Stimulated activated CD8-positive, alpha-beta memory T cell treated with anti-CD3 and anti-CD28 coated beads, Interleukin-4, amount 100 ng/mL, for 48 hours (primary cell): ENCODE data around the gene SYNJ1.
"Not testable (repeated sequence)": the region's sequence is repeated elsewhere in the genome, so short reads cannot be mapped to it uniquely, and the experiment has no call there.

Source experiments
- DNase-seq: peaks from one replicate; pipeline ENCODE4 v3.0.0-alpha.2; 2020

Gene SYNJ1

DNA sequence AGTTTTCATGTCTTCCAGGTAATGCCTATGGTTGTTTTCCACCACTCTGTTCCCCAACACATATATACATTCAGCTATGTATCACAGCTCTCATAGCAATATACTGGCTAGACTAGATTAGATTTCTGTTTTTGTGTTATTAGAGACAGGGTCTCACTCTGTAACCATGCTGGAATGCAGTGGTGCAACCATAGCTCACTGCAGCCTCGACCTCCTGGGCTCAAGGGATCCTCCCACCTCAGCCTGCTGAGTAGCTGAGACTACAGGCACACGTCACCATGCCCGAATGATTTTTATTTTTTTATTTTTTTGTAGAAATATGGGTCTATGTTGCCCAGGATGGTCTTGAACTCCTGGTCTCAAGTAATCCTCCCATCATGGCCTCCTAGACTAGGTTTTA lies 37.7 kb downstream of the SYNJ1 start:
- no peak for DNase-seq

DNA sequence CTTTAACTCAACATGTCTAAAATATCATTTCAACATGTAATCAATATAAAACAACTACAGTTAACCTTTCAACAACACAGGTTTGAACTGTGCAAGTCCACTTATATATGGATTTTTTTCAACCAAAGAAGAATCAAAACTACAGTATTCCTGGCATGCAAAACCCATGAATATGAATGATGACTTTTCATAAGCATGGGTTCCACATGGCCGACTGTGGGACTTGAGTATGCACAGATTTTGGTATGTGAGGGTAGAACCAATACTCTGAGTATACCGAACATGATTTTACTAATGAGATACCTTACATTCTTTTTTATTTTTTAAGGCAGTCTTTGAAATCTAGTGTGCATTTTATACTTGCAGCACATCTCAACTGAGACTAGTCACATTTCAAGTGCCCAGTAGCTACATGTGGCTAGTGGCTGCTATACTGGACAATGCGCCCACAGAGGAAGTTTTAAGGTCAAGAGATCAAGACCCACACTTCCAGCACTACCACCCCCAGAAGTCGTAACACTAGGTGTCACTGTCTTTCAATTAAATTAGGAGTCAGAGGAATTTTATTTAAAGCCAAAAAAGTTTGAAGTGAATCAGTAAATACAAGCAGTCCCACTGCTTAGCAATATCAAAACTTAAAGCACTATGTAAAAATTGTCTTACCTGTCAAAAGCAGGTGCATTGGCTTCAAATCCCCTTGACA lies 40.0 kb downstream of the SYNJ1 start:
- DNase-seq = no peak

DNA sequence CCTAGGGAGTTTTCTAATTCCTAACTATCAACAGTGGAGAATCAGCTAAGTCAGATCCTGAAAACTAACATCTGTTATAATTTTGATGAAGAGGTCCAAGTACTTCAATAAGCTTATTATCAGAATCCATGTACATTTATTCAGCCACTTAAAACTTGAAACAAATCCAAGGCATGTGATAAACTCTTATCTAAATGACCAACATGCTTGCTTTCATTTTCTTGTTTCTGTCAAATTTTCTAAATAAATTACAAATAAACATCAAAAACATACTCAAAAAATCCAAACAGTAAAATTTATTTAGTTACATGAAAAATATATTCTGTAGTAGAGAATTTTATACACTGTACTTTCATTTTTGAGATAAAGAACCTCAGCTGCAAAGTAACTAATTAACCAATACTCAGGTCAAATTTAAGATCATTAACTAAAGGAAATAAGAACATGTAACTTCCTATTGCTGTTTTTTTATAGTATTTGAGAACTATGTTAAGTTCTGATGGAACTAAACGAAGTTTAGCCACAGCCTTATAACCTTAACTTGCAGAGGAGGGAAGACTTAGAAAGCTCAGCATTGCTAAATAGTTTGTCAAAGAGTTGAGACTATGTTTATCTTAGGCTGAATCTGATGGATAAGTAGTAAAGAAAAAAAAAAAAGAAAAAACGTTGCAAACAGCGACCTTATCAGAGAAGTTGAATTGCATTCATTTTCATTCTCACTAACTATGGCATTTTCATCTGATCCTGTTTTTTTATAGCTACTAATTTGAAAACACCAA lies 44.9 kb downstream of the SYNJ1 start:
- no peak for DNase-seq

DNA sequence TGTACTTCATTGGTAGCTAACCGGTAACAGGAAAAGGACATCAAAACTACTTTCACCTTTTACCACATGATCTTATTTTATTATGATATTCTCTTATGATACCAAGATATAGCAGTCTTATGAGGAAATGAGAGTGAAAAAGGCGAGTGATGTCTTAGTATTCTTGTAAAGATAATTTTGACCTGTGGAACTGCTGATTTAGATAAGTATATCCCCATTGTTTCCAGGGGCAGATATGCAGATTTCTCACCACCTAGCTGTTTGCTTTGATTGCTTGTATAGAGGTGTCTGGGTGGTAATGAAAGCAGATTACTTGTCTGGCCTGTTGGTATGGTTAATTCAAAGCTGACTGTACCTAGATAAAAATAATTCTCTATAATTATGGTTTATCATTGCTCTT lies 53.1 kb downstream of the SYNJ1 start:
- no peak for DNase-seq

DNA sequence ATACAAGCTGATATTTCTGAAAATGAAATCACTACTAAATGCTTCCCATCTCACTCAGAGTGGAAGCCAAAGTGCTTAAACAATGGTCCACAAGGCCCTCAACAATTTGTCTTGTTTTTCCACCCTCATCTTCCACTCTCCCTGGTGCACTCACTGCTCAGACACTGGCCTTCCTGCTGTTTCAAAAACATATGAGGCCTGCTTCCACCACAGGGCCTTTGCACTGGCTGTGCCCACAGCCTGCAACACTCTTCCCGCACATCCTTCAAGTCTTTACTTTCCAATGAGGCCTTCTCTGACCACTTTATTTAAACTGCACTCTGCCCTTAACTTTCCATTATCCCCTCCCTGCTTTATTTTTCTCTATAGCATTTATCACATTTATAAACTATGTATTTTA lies 53.8 kb downstream of the SYNJ1 start:
- no peak for DNase-seq

DNA sequence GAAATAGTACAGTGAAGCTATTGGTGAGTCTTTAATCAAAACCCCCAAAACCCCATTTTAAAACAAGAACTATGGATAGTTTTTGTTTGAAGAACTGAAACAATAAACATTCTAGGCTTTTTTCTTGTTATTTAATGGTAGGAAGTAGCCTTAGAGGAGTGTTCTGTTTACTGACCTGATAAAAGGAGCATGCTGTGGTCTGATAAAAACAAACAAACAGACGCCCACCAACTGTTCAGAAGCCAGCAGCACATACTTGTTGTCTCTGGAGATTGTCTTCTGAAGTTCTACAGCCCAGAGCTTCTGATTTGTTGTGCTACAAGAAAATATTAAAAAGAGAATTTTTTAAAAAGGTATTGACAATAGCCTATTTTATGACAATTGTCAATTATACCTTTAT lies 61.6 kb downstream of the SYNJ1 start:
- no peak for DNase-seq

DNA sequence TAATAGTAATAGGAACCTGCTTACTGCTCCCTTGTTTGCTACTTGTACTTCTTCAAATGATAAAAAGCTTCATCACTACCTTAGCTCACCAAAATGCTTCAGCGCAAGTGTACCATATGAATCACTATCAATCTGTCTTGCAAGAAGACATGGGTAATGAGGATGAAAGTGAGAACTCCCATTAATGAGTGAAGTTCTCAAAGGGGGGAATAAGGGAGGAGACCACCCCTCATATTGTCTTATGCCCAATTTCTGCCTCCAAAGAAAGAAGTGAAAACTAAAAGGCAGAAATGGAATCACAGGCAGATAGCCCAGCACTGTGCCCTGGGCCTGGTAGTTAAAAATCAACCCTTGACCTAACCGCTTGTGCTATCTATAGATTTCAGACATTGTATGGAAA lies 63.7 kb downstream of the SYNJ1 start:
- not testable (repeated sequence) for DNase-seq

DNA sequence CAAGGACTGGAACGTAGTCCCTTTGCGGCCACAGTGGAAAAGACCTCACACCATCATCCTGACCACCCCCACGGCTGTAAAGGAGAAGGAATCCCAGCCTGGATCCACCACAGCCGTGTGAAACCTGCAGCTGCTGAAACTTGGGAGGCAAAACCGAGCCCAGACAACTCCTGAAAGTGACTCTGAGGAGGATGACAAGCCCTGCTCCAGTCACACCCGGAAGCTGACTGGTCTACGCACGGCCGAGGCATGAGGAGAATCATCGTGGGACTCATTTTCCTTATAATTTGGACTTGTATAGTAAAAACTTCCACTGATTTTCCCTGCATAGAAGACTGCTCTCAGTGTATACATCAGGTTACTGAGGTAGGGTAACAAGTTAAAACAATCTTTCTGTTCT lies 65.8 kb downstream of the SYNJ1 start:
- DNase-seq = not testable (repeated sequence)

DNA sequence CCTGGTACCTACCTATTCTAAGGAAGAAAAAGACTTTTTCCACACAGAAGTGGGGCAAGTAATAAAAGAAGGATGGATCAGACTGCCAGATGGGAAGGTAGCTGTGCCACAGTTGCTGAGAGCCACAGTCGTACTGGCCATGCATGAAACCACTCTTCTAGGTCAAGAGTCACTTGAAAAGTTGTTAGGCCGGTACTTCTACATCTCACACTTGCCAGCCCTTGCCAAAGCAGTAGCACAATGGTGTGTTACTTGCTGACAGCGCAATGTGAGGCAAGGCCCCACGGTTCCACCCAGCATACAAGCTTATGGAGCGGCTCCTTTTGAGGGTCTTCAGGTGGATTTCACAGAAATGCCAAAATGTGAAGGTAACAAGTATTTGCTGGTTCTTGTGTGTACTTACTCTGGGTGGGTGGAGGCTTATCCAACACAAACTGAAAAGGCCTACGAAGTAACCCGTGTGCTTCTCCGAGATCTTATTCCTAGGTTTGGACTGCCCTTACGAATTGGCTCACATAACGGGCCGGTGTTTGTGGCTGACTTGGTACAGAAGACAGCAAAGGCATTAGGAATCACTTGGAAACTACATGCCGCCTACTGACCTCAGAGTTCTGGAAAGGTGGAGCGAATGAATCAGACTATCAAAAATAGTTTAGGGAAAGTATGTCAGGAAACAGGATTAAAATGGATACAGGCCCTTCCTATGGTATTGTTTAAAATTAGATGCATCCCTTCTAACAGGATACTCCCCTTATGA lies 66.6 kb downstream of the SYNJ1 start:
- not testable (repeated sequence) for DNase-seq

DNA sequence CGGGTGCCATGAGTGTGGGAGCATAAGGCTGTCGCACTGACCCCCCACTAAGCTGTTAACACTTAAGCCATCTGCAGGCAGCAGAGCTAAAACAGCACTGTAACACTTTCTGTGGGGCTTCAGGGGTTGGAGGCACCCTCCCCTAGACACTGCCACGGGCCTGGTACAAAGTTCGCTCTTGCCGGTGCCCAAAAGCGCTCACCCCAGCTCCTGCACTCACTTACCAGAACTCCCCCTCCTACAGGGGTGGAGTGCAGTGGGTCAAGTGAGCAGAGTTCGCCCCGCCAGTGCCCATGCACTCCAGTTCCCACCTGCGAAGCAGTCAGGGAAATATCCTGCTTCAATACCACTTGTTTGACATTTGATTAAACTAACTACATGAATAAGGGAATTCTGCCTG lies 69.3 kb downstream of the SYNJ1 start:
- DNase-seq = no peak

DNA sequence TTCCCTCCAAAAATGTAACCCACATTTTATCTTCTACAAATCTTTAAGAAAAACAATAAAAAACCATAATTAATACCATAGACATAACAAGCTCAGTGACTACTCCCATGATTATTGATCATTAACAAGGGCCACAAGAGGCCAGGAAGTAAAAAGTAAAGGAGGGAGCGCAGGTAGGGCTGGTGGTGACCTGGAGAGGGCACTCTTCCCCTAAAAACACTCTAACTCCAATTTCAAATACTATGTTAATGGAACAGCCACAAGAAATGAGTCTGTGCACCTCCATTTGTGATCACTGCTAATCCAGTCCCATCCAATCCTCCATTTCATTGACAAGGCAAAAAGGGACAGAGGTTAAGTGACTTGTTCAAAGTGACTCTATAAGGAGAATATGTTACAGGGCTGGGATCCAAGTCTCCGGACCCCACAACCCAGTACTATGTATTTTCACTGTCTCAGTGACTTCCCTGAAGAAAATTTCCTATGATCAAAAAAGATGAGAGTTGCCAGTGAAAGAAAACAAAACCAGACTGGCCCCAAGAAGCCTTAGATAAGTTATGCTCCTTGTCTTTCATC lies 74.4 kb downstream of the SYNJ1 start:
- peak; percentile 34 for DNase-seq

DNA sequence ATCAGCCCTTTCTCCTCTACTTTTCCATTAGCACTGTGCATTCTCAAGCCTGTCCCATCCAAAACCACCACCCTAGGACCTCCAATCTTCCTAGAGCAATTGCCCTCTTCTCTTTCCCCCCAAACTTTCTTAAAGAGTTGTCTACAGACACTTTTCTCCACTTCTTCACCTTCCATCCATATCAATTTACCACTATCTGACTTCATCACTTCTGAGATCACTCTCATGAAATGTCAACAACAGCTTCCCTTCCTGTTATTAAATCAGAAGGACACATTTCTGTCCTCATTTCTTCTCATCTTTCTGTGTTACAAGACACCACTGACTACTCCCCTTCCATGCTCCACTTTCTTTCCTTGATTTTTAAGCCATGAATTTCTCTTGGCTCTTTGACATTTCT lies 79.6 kb downstream of the SYNJ1 start:
- no peak for DNase-seq

DNA sequence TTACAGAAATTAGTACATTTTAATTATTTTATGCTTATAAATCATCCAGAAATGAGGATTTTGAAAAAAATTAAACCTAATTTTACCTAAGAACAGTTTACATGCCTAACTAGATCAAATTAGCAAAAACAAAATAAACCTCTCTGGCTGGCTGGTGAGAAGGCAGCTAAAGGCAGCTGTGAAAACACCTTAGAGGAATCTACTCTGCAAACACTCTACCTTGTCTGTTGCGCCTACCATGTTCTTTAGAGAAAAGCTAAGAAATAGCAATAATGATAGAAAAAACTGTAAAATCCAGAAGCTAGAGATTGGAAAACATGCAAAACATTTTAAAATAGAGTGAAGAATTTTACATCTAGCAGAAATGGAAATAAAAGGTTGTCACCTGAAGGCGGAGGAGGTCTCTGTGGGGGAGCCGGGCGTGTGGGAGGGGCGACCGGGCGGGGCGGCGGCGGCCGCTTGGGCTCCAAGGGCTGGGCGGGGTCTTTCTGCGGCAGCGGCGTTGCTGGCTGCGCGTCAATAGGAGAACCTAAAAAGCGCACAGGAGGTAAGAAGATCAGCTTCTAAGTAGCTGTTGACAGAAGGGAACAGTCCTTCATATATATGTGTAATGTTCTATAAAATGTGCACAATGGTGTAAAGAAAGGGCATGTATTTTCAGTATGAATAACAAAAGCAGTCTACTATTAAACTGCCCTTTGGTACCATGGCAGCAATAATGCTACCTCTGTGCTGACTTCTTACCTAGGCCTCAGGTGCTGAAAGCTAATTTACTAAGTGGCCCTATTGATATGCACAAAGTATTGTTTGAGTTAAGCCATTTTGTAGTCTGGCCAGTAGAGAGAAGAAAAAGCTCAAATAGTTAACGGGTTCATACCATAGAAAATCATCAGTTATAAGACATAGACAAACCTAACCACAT lies 82.3 kb downstream of the SYNJ1 start:
- no peak for DNase-seq

DNA sequence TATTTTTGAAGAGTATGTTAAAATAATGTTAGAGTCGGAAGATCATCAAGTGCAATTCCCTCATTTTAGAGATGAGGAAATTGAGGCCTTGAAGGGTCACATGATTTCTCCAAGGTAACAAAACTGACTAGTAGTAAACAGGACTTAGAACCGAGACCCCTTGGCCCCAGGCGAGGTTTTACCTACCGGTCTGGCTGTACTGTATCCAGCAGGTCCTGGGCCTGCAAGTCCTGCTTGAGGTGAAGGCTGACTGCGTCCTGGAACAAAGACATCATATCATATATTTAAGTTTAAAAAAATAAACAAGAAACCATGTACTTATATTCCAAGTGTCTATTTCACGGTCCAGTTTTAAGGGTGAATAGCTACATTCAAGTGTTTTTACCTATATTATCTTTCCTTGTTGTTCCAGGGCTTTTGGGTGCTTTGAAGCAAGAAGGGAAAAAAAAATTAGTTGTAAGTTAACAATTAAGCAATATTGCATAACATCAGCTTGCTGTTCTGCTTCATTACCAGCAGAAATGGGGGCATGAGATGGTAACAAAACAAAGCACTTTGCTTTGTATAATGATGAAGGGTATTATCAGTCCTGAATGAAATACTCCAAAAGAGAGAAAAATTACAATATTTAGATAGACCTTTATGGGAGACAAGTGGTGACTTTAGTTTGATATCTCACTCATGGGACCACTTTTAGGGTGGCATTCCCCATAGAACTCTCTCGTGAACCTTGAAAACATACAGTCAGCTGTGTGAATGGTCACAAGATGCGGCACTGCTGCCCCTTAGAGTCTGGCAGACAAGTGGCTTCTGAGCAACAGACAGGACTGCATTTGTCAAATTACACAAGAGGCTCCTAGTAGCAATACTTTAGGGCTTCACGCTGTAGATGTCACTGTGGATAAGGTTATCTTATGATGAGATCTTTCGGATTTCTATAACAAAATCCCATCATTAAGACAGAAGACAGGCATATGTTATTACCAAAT lies 85.8 kb downstream of the SYNJ1 start:
- no peak for DNase-seq

DNA sequence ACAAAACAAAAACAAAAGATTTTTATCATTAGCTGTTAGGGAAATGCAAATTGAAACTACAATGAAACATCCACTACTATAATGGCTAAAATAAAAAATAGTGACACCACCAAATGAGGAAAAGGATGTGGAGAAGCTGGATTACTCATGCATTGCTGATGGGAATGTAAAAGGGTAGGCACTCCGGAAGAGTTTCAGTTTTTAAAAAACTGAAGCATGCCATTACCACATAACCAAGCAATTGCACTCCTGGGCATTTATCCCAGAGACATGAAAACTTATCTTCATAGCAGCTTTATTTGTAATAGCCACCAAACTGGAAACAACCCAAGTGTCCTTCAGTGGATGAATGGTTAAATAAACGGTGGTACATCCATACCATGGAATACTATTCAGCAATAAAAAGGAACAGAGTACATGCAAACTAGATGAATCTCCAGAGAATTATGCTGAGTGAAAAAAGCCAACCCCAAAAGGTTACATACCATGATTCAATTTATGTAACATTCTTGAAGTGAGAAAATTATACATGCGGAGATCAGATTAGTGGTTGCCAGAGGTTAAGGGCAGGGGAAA lies 101.1 kb downstream of the SYNJ1 start:
- no peak for DNase-seq

DNA sequence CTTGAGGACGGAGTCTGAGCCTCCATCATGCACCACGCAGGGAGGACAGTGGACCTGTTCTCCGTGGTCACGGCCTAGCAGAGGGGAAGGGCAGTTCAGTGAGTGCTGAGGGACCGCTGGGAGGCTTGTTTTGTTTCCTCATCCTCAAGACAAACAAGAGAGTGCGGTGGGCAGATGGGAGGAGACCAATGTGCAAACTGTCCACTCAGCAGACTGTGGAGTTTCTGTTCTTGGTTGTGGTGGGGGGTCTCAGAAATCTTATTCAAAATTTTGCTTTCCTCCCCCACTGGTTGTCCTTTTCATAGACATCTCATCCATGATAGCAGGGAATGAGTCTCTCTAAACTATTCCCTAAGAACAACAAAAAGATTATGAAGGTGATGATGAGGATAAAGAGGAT lies 109.6 kb downstream of the SYNJ1 start:
- not testable (repeated sequence) for DNase-seq

DNA sequence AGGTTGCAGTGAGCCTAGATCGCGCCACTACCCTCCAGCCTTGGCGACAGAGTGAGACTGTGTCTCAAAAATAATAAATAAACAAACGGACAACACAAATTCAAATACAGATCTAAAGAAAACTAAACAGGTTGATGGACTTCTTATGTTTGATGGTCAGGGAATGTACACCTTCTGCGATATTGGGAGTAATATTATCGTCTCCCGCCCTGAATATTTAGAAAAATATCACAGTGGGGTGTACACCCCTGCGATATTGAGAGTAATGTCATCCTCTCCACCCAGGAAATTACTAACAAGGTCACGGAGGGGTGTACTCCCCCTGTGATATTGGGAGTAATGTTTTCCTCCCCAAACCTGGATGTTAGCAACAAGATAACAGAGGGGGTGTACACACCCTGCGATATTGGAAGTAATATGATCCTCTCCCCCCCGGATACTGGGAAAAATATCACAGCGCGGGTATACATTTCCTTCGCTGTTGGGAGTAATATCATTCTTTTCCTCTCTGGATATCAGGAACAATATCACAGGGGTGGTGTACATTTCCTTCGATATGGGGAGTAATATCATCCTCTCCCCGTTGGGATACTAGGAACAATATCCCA lies 114.3 kb downstream of the SYNJ1 start:
- DNase-seq = no peak

DNA sequence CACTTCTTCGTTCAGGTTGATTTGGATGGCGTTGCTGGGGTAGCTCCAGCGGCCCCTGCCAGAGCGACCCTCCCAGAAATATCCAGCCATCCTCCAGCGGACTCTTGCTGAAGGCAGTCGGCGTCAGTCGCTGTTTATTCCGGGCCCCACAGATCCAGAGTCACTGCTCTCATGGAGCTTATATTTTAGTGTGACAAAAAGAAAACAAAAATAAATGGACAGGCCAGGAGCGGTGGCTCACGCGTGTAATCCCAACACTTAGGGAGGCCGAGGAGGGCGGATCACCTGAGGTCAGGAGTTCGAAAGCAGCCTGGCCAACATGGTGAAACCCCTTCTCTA lies 114.8 kb downstream of the SYNJ1 start:
- no peak for DNase-seq

DNA sequence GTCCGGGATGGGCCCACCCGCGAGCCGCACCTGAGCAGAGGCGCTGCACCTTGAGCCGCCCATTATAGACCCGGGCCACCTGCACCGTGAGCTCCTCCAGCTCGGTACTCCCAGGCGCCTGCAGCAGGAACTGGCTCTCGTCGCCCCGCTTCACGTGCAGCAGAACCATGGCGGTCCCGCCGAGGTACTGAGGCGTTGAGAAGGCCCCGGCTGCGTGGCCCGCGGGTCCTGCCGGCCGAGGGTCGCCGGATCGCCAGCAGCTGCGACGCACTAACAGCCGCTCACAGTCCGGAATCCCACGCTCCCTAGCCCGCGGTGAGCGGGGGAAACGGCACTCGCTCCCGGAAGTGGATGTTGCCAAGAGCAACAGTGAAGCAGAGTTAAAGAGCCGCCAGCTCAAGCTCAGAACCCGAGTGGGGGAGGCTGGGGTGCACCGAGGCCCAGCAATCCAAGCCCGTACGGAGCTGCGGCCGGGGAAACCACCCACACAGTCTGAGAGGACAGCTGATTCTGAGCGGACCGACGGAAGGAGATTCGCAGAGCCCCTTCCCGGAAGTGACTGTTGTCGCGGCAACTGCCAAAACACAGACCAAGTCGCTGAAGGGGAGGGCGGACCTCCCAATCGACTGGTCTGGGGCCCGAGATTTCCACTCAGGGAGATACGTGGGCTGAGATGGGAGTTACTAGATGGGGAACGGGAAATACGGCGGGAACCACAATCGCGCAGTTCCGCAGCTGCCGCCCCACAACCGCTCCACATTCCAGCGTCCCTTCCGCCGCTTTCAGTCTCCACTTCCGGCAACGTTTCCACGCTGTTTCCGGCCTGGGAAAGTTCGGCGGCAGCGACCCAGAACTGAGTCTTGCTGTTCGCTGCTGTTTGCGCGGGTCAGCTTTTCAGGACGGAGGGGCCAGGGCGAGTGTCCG lies 115.5 kb downstream of the SYNJ1 start, which contains the start of gene CFAP298:
Gene CFAP298, minus strand, starts transcription at position 303 of the 924 bp plus-strand sequence. Its CDS starts 134 bp downstream, at position 169.
- peak; percentile 89 for DNase-seq
